Endodermal cell (in vitro differentiated cells): Measurements from ENCODE around the gene PRKCA. TPM values are rescaled to one million over a fixed set of nuclear protein-coding genes. Genes with fewer than 3 reads are reported as not detected.

ENCODE experiments used
- DNase-seq: peaks from one replicate; pipeline ENCODE4 v3.0.0-alpha.2; 2017
- H3K27ac ChIP-seq: 2 replicates; pipeline ENCODE4 v1.5.1; 2013; ENCODE audit warnings: mild to moderate bottlenecking, low read depth, low read length, moderate library complexity
- H3K27me3 ChIP-seq: 2 replicates; pipeline ENCODE4 v1.6.1; 2013; ENCODE audit warnings: mild to moderate bottlenecking, low read length, moderate library complexity; ENCODE audit not compliant: insufficient read depth, control insufficient read depth, poor library complexity, severe bottlenecking
- H3K36me3 ChIP-seq: 2 replicates; pipeline ENCODE4 v1.7.0; 2013; ENCODE audit warnings: mild to moderate bottlenecking, low read length, moderate library complexity; ENCODE audit not compliant: control insufficient read depth, insufficient read depth
- H3K4me1 ChIP-seq: one replicate; pipeline ENCODE4 v1.7.0; 2013; ENCODE audit warnings: low read length; ENCODE audit not compliant: control insufficient read depth, insufficient read depth
- H3K4me3 ChIP-seq: 2 replicates; pipeline ENCODE4 v1.5.1; 2013; ENCODE audit warnings: mild to moderate bottlenecking, low read length, moderate library complexity
- H3K9ac ChIP-seq: 2 replicates; pipeline ENCODE4 v1.6.1; 2013; ENCODE audit warnings: mild to moderate bottlenecking, low read length, moderate library complexity; ENCODE audit not compliant: poor library complexity, severe bottlenecking; ENCODE audit errors: extremely low read depth
- H3K9me3 ChIP-seq: 2 replicates; pipeline ENCODE4 v1.6.1; 2013; ENCODE audit warnings: mild to moderate bottlenecking, low read length, moderate library complexity; ENCODE audit not compliant: control insufficient read depth
- H3K27ac Mint-ChIP-seq: 2 replicates; pipeline ENCODE4 v1.8.0; 2020; ENCODE audit warnings: mixed read lengths
- H3K27me3 Mint-ChIP-seq: 2 replicates; pipeline ENCODE4 v1.8.0; 2021; ENCODE audit warnings: mild to moderate bottlenecking, mixed read lengths; ENCODE audit not compliant: insufficient read depth
- H3K36me3 Mint-ChIP-seq: 2 replicates; pipeline ENCODE4 v1.8.0; 2020; ENCODE audit warnings: low read depth, mixed read lengths
- H3K4me1 Mint-ChIP-seq: 2 replicates; pipeline ENCODE4 v1.8.0; 2020; ENCODE audit warnings: mixed read lengths
- H3K4me3 Mint-ChIP-seq: 2 replicates; pipeline ENCODE4 v1.8.0; 2020; ENCODE audit warnings: mild to moderate bottlenecking, moderate library complexity, mixed read lengths
- H3K9me3 Mint-ChIP-seq: 2 replicates; pipeline ENCODE4 v1.8.0; 2020; ENCODE audit warnings: mild to moderate bottlenecking, mixed read lengths
- WGBS, 2 experiments: methylation state at CpG; one replicate each; pipeline versions ENCODE4 v1.1.5 to v1.1.7; 2013; ENCODE audit warnings: missing lambda C conversion rate in 2 of 2, mixed read lengths in 1 of 2; ENCODE audit not compliant: insufficient coverage in 1 of 2, insufficient read length in 1 of 2; 5-methylcytosine and 5-hydroxymethylcytosine counted together
- total RNA-seq, 2 donors: library from RNA; stranded (reverse); fragmentation: NEBNext Ultra II Directional in 1 of 2; extraction: Animal tissue kit (Norgen Biotek cat#: 25700) in 1 of 2; gene quantifications; 2 replicates in 1 of 2; 3 replicates in 1 of 2; pipeline ENCODE4 v1.2.1, GENCODE V29; 2021
- TF ChIP-seq, protein P1 (sequence below): fragments of 200-600 bp; sonication (generic); conservative IDR thresholded peaks from 2 replicates; pipeline ENCODE4 v1.5.0; 2021; ENCODE audit warnings: antibody characterized with exemption, mild to moderate bottlenecking

Gene PRKCA
- total RNA-seq, 2 donors from 2014 or later = 8.7 to 14.6 TPM

DNA sequence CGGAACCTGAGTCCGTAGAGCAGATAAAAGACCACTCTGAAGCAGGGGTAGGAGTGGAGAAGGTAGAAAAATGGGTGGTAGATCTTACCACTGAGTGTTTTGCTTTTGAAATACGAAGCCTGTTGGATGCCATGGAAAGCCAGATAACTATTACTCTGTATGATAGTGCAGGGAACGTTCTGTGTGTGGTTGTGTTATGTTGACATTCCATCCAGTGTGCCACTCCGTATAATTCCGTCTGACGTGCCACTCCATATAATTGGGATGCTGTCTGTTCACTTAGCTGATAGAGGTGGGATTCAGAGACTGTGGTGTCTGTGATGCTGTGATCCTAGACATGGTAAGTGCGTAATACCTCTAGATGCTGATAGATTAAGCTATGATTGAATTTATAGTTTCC lies 269.3 kb downstream of the PRKCA start:
- TF ChIP-seq, protein P1, sequence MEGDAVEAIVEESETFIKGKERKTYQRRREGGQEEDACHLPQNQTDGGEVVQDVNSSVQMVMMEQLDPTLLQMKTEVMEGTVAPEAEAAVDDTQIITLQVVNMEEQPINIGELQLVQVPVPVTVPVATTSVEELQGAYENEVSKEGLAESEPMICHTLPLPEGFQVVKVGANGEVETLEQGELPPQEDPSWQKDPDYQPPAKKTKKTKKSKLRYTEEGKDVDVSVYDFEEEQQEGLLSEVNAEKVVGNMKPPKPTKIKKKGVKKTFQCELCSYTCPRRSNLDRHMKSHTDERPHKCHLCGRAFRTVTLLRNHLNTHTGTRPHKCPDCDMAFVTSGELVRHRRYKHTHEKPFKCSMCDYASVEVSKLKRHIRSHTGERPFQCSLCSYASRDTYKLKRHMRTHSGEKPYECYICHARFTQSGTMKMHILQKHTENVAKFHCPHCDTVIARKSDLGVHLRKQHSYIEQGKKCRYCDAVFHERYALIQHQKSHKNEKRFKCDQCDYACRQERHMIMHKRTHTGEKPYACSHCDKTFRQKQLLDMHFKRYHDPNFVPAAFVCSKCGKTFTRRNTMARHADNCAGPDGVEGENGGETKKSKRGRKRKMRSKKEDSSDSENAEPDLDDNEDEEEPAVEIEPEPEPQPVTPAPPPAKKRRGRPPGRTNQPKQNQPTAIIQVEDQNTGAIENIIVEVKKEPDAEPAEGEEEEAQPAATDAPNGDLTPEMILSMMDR = no peak
- no peak for DNase-seq
- H3K4me1 Mint-ChIP-seq = no peaks in the 10 kb centered on the region
- no peaks in the 10 kb centered on the region for H3K4me1 ChIP-seq
- H3K9me3 Mint-ChIP-seq = no peaks in the 10 kb centered on the region
- no peaks in the 10 kb centered on the region for H3K36me3 Mint-ChIP-seq
- no peak overlapping the region for H3K27ac Mint-ChIP-seq
- H3K27me3 Mint-ChIP-seq = peaks cover 2% of the 10 kb centered on the region
- WGBS, 2 experiments = 93 to 96% methylated on average over 8 of the region's 8 CpGs
- H3K4me3 ChIP-seq = no peak overlapping the region
- H3K36me3 ChIP-seq = no peaks in the 10 kb centered on the region
- H3K9me3 ChIP-seq = peaks cover 4% of the 10 kb centered on the region
- H3K27ac ChIP-seq = no peak overlapping the region
- no peaks in the 10 kb centered on the region for H3K27me3 ChIP-seq
- H3K4me3 Mint-ChIP-seq = no peak overlapping the region
- H3K9ac ChIP-seq = no peak overlapping the region

DNA sequence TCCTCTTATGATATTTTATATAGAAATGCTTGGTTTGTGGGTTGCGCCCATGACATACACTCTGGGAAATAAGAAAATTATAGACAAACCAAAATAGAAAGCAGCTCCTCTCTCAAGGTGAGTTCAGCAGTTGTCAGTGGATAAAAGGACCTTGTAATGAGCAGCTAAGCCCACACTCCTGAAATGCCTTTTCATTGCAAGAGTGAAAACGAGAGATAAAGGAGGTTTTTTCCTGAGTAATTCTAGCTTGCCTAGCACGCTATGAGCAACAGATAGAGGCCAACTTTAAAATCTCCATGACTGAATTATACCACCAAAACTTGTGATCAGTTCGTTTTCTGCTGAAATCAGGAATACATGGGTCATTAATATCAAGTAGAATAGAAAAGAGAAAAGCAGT lies 270.7 kb downstream of the PRKCA start:
- H3K9me3 ChIP-seq = peaks cover 4% of the 10 kb centered on the region
- no peaks in the 10 kb centered on the region for H3K36me3 ChIP-seq
- H3K4me1 ChIP-seq = no peaks in the 10 kb centered on the region
- H3K36me3 Mint-ChIP-seq = no peaks in the 10 kb centered on the region
- H3K27me3 Mint-ChIP-seq = no peaks in the 10 kb centered on the region
- WGBS, 2 experiments = 78 to 90% methylated on average over 3 to 4 of the region's 4 CpGs
- H3K4me3 Mint-ChIP-seq = no peak overlapping the region
- H3K9me3 Mint-ChIP-seq = no peaks in the 10 kb centered on the region
- peaks cover 4% of the 10 kb centered on the region for H3K4me1 Mint-ChIP-seq
- TF ChIP-seq, protein P1 = no peak
- H3K27ac ChIP-seq = no peak overlapping the region
- no peak overlapping the region for H3K4me3 ChIP-seq
- no peak overlapping the region for H3K9ac ChIP-seq
- H3K27ac Mint-ChIP-seq = no peak overlapping the region
- DNase-seq = no peak
- H3K27me3 ChIP-seq = no peaks in the 10 kb centered on the region

DNA sequence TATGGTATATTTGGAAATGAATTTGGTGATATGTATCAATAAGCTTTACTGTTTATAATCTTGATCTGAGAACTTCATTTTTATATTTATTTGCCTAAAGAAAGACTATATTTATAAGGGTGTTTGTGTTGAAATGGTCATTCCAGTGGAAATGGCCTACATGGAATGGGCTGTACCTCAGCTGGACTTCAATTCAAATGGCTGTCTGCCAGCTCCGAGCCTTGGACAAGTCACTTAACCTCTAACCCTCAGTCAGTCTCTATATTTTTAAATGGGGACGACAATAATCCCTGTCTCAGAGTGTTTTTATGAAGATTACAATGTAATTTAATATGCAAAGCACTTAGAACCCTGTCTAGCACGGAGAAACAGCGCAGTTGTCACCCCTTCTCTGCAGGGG lies 271.7 kb downstream of the PRKCA start:
- H3K9me3 Mint-ChIP-seq = no peaks in the 10 kb centered on the region
- Histone ChIP-seq H3K9ac (no peak overlapping the region), H3K9me3 (peaks cover 4% of the 10 kb centered on the region), H3K4me1 (no peaks in the 10 kb centered on the region), H3K27me3 (no peaks in the 10 kb centered on the region), H3K36me3 (no peaks in the 10 kb centered on the region), H3K27ac (no peak overlapping the region), H3K4me3 (no peak overlapping the region)
- TF ChIP-seq, protein P1 = no peak
- H3K4me3 Mint-ChIP-seq = no peak overlapping the region
- peaks cover 5% of the 10 kb centered on the region for H3K4me1 Mint-ChIP-seq
- H3K36me3 Mint-ChIP-seq = no peaks in the 10 kb centered on the region
- no peaks in the 10 kb centered on the region for H3K27me3 Mint-ChIP-seq
- H3K27ac Mint-ChIP-seq = no peak overlapping the region
- 86 to 94% methylated on average over 2 to 4 of the region's 4 CpGs for WGBS, 2 experiments
- no peak for DNase-seq
